WTC11 (cell line): ENCODE data around the gene WDR38.

ENCODE experiments used
- CREB1 ChIP-seq: sonication (generic); formaldehyde crosslinking; IDR thresholded peaks from 2 replicates; pipeline ENCODE4 v1.8.0; 2023; ENCODE audit warnings: mild to moderate bottlenecking, missing genetic modification reagents
- CREM ChIP-seq: sonication (generic); formaldehyde crosslinking; IDR thresholded peaks from 2 replicates; pipeline ENCODE4 v1.8.1; 2022; ENCODE audit warnings: mild to moderate bottlenecking, missing genetic modification reagents, moderate library complexity
- CTCF ChIP-seq: fragments of 200-600 bp; IDR thresholded peaks from 2 replicates; pipeline ENCODE4 v1.8.0; 2022; ENCODE audit warnings: antibody characterized with exemption
- GRHL2 ChIP-seq: fragments of 250-450 bp; sonication (Bioruptor Pico); IDR thresholded peaks from 2 replicates; pipeline ENCODE4 v1.8.0; 2022; ENCODE audit warnings: mild to moderate bottlenecking, moderate library complexity; ENCODE audit not compliant: insufficient replicate concordance, severe bottlenecking
- HMGXB4 ChIP-seq: sonication (generic); formaldehyde crosslinking; IDR thresholded peaks from 2 replicates; pipeline ENCODE4 v1.8.1; 2023; ENCODE audit warnings: mild to moderate bottlenecking, moderate library complexity, missing genetic modification reagents
- IRF2 ChIP-seq: sonication (generic); formaldehyde crosslinking; IDR thresholded peaks from 2 replicates; pipeline ENCODE4 v1.8.0; 2022; ENCODE audit warnings: low read depth, missing genetic modification reagents, borderline replicate concordance
- MAX ChIP-seq: sonication (generic); formaldehyde crosslinking; IDR thresholded peaks from 2 replicates; pipeline ENCODE4 v1.8.0; 2022; ENCODE audit warnings: mild to moderate bottlenecking, missing genetic modification reagents
- NFYB ChIP-seq: sonication (generic); formaldehyde crosslinking; conservative IDR thresholded peaks from 2 replicates; pipeline ENCODE4 v1.8.0; 2022; ENCODE audit warnings: low read depth, missing genetic modification reagents
- NR3C1 ChIP-seq: sonication (generic); formaldehyde crosslinking; conservative IDR thresholded peaks from 2 replicates; pipeline ENCODE4 v1.8.1; 2023; ENCODE audit warnings: low read depth, mild to moderate bottlenecking, missing genetic modification reagents
- PRRX2 ChIP-seq: fragments of 250-450 bp; sonication (Bioruptor Pico); IDR thresholded peaks from 2 replicates; pipeline ENCODE4 v1.8.0; 2021; ENCODE audit warnings: mild to moderate bottlenecking
- SP1 ChIP-seq: sonication (generic); formaldehyde crosslinking; conservative IDR thresholded peaks from 2 replicates; pipeline ENCODE4 v1.8.1; 2022; ENCODE audit warnings: missing genetic modification reagents
- ZNF121 ChIP-seq: sonication (generic); formaldehyde crosslinking; IDR thresholded peaks from 2 replicates; pipeline ENCODE4 v1.8.0; 2023; ENCODE audit warnings: missing genetic modification reagents
- TF ChIP-seq, protein P1 (sequence below): sonication (generic); formaldehyde crosslinking; IDR thresholded peaks from 2 replicates; pipeline ENCODE4 v1.8.1; 2022; ENCODE audit warnings: missing genetic modification reagents, borderline replicate concordance
- TF ChIP-seq, protein P2 (sequence below): sonication (generic); formaldehyde crosslinking; IDR thresholded peaks from 2 replicates; pipeline ENCODE4 v1.8.1; 2022; ENCODE audit warnings: low read depth, mild to moderate bottlenecking, moderate library complexity, missing genetic modification reagents, borderline replicate concordance

GRCh38 chr9:124818431-124819281, 34.6 kb upstream of the WDR38 start:
- TF ChIP-seq, protein P1, sequence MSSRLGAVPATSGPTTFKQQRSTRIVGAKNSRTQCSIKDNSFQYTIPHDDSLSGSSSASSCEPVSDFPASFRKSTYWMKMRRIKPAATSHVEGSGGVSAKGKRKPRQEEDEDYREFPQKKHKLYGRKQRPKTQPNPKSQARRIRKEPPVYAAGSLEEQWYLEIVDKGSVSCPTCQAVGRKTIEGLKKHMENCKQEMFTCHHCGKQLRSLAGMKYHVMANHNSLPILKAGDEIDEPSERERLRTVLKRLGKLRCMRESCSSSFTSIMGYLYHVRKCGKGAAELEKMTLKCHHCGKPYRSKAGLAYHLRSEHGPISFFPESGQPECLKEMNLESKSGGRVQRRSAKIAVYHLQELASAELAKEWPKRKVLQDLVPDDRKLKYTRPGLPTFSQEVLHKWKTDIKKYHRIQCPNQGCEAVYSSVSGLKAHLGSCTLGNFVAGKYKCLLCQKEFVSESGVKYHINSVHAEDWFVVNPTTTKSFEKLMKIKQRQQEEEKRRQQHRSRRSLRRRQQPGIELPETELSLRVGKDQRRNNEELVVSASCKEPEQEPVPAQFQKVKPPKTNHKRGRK, result no peak
- TF ChIP-seq GRHL2 (CRISPR knock-in tag) (no peak), HMGXB4 (CRISPR knock-in tag) (no peak), MAX (CRISPR knock-in tag) (no peak), ZNF121 (CRISPR knock-in tag) (no peak), IRF2 (CRISPR knock-in tag) (no peak), CTCF (no peak), SP1 (CRISPR knock-in tag) (no peak), NR3C1 (CRISPR knock-in tag) (no peak), CREB1 (no peak), CREM (no peak), NFYB (CRISPR knock-in tag) (no peak), PRRX2 (CRISPR knock-in tag) (no peak)
- TF ChIP-seq, protein P2, sequence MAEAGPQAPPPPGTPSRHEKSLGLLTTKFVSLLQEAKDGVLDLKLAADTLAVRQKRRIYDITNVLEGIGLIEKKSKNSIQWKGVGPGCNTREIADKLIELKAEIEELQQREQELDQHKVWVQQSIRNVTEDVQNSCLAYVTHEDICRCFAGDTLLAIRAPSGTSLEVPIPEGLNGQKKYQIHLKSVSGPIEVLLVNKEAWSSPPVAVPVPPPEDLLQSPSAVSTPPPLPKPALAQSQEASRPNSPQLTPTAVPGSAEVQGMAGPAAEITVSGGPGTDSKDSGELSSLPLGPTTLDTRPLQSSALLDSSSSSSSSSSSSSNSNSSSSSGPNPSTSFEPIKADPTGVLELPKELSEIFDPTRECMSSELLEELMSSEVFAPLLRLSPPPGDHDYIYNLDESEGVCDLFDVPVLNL, result no peak
